Measurements from ENCODE around the gene ACYP2.
A peak's percentile ranks its signal among the peaks of the same experiment; 100 is the strongest.
"Not testable (repeated sequence)": the region's sequence is repeated elsewhere in the genome, so short reads cannot be mapped to it uniquely, and the experiment has no call there.

Gene ACYP2

GRCh38 chr2:54290356-54291025 lies 175.1 kb downstream of the ACYP2 start:
- no peak for TF ChIP-seq CTCF (IDR thresholded peaks at IDR 0.05; ENCODE audit: low read depth, low read length, missing control alignments)
- in situ Hi-C loops (cut with HindIII; ENCODE audit: low pct_ligation_motif_present, low sequenced_read_pairs) = no loop called here
- no peak overlapping the region for H3K27ac ChIP-seq
- H3K27me3 ChIP-seq (replicated peaks) = no peaks in the 10 kb centered on the region
- no peak overlapping the region for H3K4me3 ChIP-seq (ENCODE audit: low read depth, low read length)
- no peak for DNase-seq
- H3K36me3 ChIP-seq (replicated peaks) = no peaks in the 10 kb centered on the region

GRCh38 chr2:54294665-54295064 lies 179.2 kb downstream of the ACYP2 start:
- H3K4me3 ChIP-seq (ENCODE audit: low read depth, low read length); H3K27me3 ChIP-seq (replicated peaks); H3K36me3 ChIP-seq (replicated peaks); DNase-seq; H3K27ac ChIP-seq; in situ Hi-C loops (cut with HindIII; ENCODE audit: low pct_ligation_motif_present, low sequenced_read_pairs): not testable (repeated sequence)

- Histone ChIP-seq H3K27me3 (replicated peaks) (no peaks in the 10 kb centered on the region), H3K36me3 (replicated peaks) (no peaks in the 10 kb centered on the region), H3K27ac (no peak overlapping the region), H3K4me3 (ENCODE audit: low read depth, low read length) (no peak overlapping the region)
- in situ Hi-C loops (cut with HindIII; ENCODE audit: low pct_ligation_motif_present, low sequenced_read_pairs) = no loop called here
- TF ChIP-seq CTCF (IDR thresholded peaks at IDR 0.05; ENCODE audit: low read depth, low read length, missing control alignments) = no peak
- DNase-seq = no peak
Observed at GRCh38 chr2:54295911-54296310, 180.5 kb downstream of the ACYP2 start.

GRCh38 chr2:54298514-54298913 lies 183.1 kb downstream of the ACYP2 start:
- Histone ChIP-seq H3K36me3 (replicated peaks) (no peaks in the 10 kb centered on the region), H3K27ac (no peak overlapping the region), H3K4me3 (ENCODE audit: low read depth, low read length) (no peak overlapping the region), H3K27me3 (replicated peaks) (no peaks in the 10 kb centered on the region)
- no peak for TF ChIP-seq CTCF (IDR thresholded peaks at IDR 0.05; ENCODE audit: low read depth, low read length, missing control alignments)
- DNase-seq = no peak
- in situ Hi-C loops (cut with HindIII; ENCODE audit: low pct_ligation_motif_present, low sequenced_read_pairs) = no loop called here

- DNase-seq = no peak
- in situ Hi-C loops (cut with HindIII; ENCODE audit: low pct_ligation_motif_present, low sequenced_read_pairs) = no loop called here
- H3K4me3 ChIP-seq (ENCODE audit: low read depth, low read length) = no peak overlapping the region
- no peaks in the 10 kb centered on the region for H3K36me3 ChIP-seq (replicated peaks)
- H3K27ac ChIP-seq = no peak overlapping the region
- TF ChIP-seq CTCF (IDR thresholded peaks at IDR 0.05; ENCODE audit: low read depth, low read length, missing control alignments) = no peak
- H3K27me3 ChIP-seq (replicated peaks) = no peaks in the 10 kb centered on the region
Observed at GRCh38 chr2:54303631-54304030, 188.2 kb downstream of the ACYP2 start.

- no peak for TF ChIP-seq CTCF (IDR thresholded peaks at IDR 0.05; ENCODE audit: low read depth, low read length, missing control alignments)
- Histone ChIP-seq H3K36me3 (replicated peaks) (no peaks in the 10 kb centered on the region), H3K27ac (no peak overlapping the region), H3K27me3 (replicated peaks) (no peaks in the 10 kb centered on the region), H3K4me3 (ENCODE audit: low read depth, low read length) (no peak overlapping the region)
- in situ Hi-C loops (cut with HindIII; ENCODE audit: low pct_ligation_motif_present, low sequenced_read_pairs) = no loop called here
- DNase-seq = peak; percentile 59
Observed at GRCh38 chr2:54306556-54306955, 191.1 kb downstream of the ACYP2 start.

Data from brain microvascular endothelial cell (primary cell).